GM04504 (cell line): Measurements from ENCODE around the gene NFIB.

Source experiments
- DNase-seq: peaks from one replicate; pipeline ENCODE4 v3.0.0-alpha.2; 2012; ENCODE audit warnings: low read depth

The NFIB gene

DNA sequence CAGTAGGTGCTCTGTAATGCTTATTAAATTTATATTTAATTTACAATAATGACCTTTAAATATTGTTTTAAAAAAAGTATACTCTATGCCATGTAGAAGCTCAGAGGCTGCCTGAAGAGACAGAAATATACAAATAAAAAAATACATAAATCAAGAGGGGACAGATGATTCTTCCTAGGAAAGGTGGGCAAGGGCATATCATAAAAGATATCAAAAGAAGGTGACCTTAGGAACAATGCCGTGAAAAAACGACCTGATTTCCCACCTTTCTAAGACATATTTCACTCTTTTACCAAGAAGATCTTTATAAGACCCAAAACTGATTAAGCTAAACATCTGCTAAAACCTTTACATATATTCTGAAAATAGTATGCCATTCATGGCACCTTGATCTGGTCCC is 128.9 kb downstream of the NFIB start:
- no peak for DNase-seq

DNA sequence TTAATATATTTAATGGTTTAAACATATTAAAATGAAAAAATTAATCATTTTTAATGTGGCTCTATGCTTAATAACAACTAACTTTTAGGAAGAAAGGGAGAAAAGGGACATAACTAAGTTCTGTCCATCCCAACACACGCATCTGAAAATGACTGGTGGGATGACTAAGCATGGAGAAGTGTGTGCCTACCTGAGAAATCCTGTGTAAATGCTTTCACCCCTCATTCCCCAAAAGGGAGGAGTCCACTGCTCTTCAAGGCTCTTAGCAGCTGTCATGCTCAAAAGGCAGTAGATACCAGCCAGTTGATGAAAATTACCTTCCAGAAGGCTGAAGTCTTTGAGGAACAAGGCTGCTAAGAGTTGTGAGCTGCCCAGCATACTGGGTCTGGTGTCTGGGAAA is 130.9 kb downstream of the NFIB start:
- no peak for DNase-seq

DNA sequence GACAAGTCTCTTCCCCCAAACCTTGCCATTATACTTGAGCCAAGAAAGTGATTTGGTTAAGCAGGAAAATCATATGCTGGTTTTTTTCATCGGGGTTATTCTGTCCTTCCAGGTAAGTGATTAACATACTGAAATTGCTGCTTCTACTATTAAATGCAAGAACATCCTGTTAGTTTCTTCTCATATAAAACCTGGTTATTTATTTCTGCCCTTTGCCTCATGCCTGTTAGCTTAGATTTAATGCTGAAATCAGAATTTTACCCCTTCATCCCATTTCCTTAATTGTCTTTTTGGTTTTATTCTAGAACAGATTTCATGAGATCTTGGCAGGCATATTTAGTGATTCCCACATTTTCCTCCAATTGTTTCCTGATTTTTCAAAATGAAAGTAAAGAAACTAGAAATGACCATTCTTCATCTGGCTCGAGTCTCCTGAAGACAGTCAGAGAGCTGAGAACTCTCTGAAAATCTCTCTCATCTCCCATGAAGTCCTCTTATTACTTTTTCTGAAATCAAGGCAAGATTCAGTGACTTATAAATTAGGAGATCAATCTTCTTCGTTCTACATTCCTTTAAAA is 132.9 kb downstream of the NFIB start:
- no peak for DNase-seq

DNA sequence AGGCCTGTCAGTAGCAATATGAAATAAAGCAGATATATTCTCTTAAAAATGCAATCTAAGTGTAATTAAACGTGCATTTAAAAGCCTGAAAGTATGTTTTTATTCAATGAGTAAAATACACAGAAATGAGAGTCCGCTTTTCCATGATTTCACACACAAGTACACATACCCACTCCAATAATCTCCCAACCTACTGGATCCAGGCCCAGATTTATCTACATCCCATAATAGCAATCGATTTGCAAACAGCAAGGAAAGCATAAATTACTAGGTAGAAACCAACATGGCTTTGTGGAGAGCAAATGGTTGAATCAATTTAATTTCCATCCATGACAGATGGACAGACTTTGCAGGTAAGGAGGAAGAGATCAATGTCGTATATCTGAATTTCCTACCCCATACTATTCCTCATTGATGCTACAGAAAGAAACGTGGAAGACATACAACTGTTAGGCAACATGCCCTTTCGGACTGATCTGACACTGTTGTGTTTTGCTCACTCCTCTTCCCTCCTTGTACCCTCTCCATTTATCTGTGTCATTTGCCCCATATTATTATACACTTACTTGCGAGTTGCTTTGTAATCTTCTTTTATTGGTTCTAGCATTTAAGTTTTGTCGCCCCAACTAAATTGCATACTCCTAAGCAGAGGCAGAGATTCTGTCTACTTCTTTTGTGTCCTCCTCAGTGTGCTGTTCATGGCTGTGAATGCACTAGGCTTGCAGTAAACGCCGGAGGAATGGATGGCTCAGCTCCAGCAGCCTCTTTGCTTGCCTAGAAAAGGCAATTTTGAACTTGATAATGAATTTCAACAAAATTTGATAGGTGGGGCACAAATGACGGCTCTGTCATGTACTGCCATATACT is 133.6 kb downstream of the NFIB start:
- no peak for DNase-seq

DNA sequence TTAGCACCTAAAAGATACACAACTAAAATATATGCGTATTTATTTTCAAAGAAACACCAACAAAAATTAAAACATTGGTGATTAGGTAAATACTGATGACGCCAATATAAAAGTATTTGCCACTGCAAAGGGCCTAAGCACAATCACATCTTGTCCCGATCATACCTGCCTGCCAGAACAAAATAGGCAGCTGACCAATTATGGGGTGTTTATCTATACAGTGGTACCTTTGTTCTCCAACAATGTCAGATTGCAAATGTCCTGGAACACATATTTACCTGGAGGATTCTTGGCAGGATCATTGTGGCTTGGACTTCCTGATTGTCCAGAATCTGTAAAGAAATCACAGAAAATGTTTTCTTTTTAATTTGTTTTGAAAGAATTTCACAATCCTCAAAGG is 134.5 kb downstream of the NFIB start:
- DNase-seq, result no peak

DNA sequence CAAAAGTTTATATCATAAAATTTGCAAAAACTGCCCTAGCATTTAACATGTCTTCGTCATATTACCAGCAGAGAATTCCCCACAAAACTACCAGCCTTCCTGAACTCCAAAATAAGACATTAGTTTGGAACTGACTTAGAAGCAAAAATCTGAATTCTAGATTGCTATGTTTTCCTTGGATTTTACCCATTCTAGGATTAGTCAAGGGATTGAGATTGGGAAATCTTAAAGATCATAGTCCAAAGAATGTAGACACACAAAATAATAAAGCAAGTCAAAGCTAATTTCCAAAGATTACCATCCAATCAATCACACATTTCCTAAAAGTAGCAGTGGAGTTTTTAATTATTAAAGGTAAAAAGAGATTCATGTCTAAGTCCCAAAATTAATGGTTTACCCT is 138.2 kb downstream of the NFIB start:
- no peak for DNase-seq

DNA sequence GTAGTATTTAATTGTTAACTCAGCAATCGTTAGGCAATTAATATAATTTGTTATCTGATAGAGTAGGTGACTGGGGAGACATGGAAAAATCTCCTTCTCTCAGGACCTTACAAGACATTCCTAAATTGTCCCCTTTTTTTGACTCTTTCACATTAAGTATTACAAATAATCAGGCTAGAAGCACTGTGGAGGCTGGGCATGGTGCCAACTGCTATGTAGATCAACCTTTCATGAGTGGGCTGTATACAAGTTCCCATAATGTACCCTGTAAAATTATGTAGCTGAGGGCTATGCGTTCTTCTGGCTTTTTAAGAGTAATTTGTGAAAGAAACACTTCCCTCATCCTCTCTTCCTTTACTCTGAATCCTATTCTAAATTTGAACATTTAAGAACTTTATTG is 140.2 kb downstream of the NFIB start:
- no peak for DNase-seq

DNA sequence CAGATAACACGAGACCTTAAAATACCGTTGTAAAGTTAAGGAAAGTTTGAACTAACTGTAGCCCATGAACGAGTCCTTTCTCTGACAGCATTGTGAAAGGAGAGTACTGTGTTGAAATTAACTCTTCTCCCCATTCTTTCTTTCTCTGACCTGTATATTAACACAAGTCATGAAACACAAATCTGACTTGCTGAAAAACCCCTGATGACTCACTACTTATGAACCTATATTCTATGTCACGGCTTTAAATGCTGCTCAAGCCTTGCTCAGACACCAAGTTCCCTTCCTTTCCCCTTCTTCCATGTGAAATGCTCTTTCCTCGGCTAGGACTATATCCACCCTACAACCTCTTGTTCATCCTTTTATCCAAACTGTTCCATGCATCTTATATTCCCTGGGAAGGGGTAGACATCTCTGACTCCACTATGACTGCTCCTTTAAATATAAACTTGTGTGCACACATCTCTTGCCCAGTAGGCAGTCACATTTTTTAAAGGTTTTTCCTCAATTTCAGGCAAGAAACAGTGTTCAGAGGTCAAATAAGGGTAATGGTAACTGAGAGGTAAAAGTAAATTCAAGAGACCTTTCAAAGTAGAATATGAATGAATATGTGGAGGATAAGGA is 142.9 kb downstream of the NFIB start:
- no peak for DNase-seq

DNA sequence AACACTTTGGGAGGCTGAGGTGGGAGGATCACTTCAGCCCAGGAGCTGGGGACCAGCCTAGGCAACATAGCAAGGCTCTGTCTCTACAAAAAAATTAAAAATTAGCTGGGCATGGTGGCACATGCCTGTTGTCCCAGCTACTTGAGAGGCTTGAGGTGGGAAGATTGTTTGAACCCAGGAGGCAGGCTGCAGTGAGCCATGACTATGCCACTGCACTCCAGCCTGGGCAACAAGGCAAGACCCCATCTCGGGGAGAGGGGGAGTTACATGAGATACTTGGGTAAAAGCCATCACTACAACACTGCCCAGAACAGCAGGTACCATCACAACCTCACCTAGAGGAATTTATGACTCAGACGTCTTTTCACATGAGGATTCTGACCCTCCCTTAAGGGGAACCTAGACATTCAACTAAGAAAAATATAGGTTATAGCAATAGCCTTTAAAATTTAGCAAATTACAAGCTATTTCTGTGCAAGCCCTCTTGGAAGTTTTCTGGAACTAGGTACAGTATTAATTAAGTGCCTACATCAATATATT is 143.5 kb downstream of the NFIB start:
- DNase-seq, result no peak

DNA sequence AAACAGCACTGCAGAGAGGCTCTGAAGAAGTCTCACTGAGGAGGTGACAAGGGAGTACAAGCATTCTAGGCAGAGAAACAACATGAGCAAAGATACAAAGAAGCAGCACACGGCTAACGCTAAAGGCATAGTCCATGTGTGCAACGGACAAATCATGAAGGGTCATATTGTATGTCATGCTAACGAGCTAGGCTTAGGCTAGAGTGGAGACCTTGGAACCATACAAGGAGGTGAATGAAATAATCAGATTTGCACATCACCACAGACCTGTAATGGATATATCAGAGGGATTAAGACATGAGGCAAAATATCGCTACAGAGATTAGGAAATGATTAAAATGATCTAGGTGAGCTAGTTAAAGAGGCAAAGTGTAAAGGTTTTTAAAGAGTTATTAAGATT is 145.6 kb downstream of the NFIB start:
- DNase-seq, result no peak

DNA sequence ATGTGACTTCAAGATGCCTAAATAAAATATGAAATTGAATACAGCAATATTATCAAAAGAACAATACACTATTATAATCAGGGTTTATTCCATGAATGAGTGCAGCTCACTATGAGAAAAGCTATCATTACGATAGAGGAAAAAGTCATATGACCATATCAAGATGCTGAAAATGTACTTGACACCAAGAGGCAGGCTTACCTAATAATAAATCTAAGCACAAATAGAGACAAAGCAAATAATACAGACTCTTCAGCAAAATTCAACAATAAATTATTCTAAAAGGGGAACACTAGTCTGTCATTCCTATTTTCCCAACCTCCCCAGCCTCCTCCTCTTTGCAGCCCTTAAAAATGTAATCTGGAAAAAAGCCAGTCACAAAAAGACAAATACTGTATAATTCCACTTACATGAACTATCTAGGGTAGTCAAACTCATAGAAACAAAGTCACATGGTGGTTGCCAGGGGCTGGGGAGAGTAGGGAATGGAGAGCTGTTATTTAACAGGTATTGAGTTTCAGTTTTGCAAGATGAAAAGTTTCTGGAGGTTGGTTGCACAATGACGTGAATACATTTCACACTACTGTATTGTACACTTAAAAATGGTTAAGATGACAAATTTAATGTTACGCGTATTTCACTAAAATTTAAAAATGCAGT is 148.4 kb downstream of the NFIB start:
- no peak for DNase-seq

DNA sequence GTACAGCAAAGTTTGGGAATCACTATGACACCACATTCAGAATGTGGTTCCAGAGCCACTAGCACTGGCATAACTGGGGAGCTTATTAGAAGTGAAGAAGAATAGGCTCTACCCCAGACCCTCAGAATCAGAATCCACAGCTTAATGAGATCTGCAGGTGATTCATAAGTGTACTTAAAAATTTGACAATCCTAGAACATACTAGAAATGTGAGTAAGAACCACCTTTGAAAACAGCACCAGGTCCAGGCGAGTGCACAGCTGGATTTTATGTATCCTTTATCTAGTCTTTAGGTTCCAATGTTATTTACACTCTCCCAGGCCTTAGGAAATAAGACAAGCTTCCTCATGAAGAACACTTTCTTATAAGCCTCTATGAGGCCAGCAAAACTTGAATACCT is 149.0 kb downstream of the NFIB start:
- no peak for DNase-seq

DNA sequence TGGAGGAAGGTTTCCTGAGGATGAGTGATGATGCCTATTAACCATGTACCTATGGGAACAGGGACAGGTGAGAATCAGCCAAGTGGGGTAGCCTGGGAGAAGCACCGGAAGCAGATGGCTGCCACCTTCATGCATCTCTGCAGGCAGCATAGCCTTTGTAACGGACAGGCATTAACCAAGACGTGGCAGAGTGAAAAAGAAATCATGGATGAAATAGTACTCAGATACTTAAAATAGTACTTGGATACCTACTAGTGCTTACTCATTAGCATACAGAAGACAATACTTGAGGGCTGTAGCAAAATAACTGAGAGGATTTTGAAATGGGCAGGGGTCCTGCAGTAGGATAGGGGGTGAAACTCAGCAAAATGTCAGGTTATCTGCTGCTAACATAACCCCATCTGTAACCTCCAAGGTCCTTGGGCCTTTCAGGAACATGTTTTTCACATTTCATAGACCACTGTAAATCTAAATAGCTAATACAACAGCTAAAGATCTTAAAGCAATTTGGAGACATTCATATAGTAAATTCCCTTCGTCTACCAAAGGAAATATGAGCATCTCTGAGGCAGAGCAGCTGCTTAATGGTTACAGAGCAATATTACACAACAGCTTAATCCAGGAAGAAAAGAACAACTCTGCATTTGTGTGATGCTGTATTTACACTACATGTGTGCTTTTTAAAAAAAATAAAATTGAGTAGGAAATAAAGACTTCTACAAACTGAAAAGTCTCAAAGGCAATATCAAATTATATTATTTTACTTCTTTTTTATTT is 154.3 kb downstream of the NFIB start:
- DNase-seq, result no peak

DNA sequence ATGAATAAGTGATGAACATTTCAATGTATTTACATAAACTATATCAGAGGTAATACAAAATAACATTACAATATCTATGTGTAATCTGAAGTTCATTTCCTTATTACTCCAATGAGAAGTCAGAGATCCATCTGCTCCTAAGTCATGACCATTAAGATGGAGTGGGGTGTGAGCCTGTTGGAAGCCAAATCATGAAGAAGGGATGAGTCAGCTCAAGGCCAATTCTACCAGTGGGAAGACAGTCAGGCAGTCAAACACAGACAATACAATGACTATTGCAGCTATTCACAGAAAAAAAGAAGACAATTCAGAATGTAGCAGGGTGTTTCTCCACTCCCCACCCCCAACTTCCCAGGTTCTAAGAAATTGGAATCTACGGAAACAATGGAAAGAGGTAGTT is 155.0 kb downstream of the NFIB start:
- no peak for DNase-seq

DNA sequence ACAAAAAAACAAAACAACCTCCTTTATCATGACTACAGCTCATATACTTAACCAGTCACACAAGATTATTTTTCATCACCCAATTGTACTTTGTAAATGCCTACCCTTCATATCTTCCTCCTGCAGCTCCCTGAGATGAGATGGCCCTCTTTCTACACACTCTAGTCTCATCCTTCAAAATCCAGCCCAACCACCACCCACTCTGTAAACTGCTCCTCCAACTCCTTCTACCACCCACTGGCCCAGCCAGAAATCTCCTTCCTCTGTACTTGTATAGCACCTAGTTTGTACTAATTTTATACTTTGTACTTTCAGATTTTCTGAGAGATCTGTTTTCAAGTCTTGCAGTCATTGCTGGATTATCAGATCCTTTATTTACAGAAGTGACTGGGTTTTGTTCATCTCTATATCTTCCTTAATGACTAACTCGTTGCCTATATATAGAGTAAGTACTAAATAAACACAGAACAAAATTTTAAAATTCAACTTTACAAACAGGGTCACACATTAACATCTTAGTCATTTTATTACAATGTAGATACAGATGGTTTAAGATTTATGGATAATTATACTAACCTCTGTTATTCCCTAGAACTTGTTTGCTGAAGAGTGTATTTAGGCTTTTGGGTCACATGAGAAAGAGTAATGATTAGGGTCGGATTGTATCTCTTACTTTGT is 155.7 kb downstream of the NFIB start:
- no peak for DNase-seq

DNA sequence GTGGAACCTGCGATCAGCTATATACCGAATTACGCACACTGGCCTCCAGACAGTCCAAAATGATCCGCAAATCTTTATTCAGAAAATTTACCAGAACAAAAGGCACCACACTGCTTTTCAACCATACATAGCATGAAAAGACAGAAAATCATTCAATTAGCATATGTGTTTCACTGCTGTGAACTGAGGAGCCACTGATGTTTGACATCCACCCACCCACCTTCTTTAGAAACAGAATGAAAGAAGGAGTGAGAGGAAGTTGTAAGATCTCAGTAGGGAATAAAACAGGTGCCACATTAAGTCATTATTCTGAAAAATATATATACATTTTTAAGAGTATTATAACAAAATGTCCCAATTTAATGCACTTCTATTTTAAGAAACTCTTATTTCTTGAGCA is 156.8 kb downstream of the NFIB start:
- DNase-seq, result no peak

DNA sequence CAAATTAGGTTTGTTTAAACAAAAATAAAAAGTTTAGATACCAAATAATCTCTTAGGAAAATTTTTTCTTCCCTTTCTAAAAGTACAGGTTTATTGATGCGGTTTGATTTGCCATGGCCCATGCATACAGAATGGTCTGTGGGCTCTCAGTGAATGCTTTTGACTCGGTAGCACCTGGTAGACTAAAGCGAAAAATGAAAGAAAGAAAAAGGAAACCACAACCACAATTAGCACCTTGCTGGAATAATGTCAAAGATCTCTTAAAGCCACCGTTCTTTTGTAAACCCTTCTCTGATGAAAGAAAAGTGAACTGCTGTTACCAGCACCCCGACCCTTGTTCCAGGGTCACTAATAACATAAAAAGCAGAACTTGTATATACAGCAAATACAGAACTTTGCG is 157.9 kb downstream of the NFIB start:
- DNase-seq, result no peak

DNA sequence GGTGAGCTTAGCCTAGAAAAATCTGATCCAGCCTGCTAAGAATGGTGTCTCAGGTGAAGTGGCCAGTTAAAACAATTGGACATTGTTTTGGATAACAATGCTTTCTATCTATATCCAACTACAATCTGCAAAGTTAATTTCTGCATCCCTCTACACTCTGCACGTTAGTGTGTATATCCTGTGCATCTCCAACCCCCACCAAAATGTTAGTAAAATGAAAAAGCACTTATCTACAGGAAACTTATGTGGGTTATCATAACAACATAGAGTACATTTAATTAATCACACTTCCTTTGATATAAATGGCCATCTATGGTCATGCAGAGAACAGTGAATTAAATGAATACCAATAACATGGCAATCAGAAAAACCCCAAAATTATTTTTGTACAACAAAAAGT is 158.7 kb downstream of the NFIB start:
- no peak for DNase-seq

DNA sequence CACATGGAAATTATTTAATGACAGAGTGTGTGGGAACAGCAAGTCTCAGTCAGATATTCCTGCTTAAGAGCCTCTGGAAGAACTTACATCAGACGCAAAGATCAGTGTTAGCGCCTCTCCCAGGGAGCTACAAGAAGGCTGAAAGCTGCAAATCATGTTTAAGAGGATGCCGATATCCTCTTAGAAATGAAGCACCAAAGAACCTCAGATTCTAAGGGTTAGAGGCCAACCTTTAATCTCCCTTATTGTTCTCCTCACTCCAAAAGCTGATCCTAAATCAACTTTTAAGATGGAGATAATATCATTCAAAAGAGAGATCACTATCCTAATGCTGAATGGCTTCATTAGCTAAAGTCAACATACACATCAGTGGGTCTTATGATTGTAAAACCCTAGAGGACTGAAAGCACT is 160.6 kb downstream of the NFIB start:
- DNase-seq, result no peak

DNA sequence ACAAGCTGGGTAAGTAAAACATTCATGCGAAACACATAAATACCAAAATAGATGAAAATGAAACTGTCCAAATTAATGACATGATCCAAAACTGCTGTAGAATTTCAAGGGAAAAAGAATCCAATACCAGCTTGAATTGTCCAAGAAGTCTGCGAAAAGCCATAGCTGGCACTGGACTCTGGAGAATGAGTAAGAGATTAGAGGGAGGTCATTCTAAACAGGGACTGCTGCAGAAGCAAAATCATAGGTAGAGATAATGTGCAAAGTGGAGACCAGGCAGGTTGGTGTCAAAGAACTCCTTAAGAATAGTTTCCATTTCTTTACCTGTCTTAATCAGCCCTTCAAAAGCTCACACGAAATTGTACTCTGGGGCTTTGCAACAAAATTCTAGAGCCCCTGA is 162.5 kb downstream of the NFIB start:
- DNase-seq, result no peak

DNA sequence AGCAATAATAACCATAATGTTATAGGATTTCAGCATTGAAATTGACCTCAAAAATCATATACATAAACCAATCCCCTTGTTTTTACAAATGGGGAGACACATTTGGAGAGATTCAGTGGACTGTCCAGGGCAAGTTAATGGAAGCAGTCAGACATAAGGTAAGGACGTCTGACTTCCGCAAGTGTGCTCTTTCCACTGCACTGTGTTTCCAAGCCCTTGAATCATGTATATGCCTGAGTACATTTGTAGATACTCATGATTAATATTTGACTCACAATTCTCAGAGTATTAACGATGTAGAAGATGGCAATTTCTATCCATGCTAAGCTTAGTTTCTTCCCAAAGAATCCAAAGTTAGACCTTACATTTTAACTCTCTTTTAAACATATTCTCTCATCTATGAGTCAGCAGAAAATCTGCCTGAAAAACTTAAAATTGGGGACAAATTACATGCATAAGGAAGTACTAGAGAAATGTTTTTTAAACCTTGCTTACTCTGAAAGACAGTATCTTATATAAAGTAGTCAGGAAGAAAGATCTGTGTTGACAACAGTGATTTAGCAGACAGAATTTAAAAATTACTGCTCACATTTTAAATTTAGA is 165.3 kb downstream of the NFIB start:
- DNase-seq, result no peak
